GM19372 (cell line): ENCODE results near the gene JAML.

Source experiments
- ATAC-seq: cut with Tn5 transposase; IDR thresholded peaks from one replicate; pipeline ENCODE4 v1.9.1; 2021; ENCODE audit warnings: mild to moderate bottlenecking, low read depth, moderate library complexity; ENCODE audit not compliant: unreplicated experiment

JAML gene

GRCh38 chr11:118240999-118241763 is 16.4 kb upstream of the JAML start:
- ATAC-seq, result peak; percentile 80

- ATAC-seq, result no peak
Measured at GRCh38 chr11:118239509-118240205, 14.8 kb upstream of the JAML start.

GRCh38 chr11:118238929-118239328 is 14.1 kb upstream of the JAML start:
- no peak for ATAC-seq

- ATAC-seq, result no peak
Measured at GRCh38 chr11:118238421-118238820, 13.6 kb upstream of the JAML start.

- ATAC-seq, result no peak
Measured at GRCh38 chr11:118236170-118236569, 11.4 kb upstream of the JAML start.

GRCh38 chr11:118234833-118235232 is 10.0 kb upstream of the JAML start:
- no peak for ATAC-seq

- no peak for ATAC-seq
Measured at GRCh38 chr11:118233850-118234249, 9.0 kb upstream of the JAML start.

- no peak for ATAC-seq
Measured at GRCh38 chr11:118233377-118233776, 8.6 kb upstream of the JAML start.

- no peak for ATAC-seq
Measured at GRCh38 chr11:118232659-118233058, 7.8 kb upstream of the JAML start.

GRCh38 chr11:118231461-118231860 is 6.7 kb upstream of the JAML start:
- ATAC-seq, result no peak

- no peak for ATAC-seq
Measured at GRCh38 chr11:118230088-118230487, 5.3 kb upstream of the JAML start.

- ATAC-seq, result no peak
Measured at GRCh38 chr11:118229274-118229847, 4.5 kb upstream of the JAML start.

- ATAC-seq, result no peak
Measured at GRCh38 chr11:118227865-118228785, 3.3 kb upstream of the JAML start.

- no peak for ATAC-seq
Measured at GRCh38 chr11:118226781-118227180, 2.0 kb upstream of the JAML start.

- no peak for ATAC-seq
Measured at GRCh38 chr11:118226296-118226695, 1.5 kb upstream of the JAML start.

- no peak for ATAC-seq
Measured at GRCh38 chr11:118223992-118224391, 819 bp downstream of the JAML start.

- no peak for ATAC-seq
Measured at GRCh38 chr11:118223570-118223969, 1.2 kb downstream of the JAML start.

- no peak for ATAC-seq
Measured at GRCh38 chr11:118222437-118222836, 2.4 kb downstream of the JAML start.

- ATAC-seq, result no peak
Measured at GRCh38 chr11:118221419-118221818, 3.4 kb downstream of the JAML start.

GRCh38 chr11:118219732-118220131 is 5.1 kb downstream of the JAML start:
- ATAC-seq, result no peak

GRCh38 chr11:118219244-118219643 is 5.6 kb downstream of the JAML start:
- ATAC-seq, result no peak
